SW 1271 (cell line): ENCODE results near the gene GSTM5.
"Not testable (repeated sequence)": the region's sequence is repeated elsewhere in the genome, so short reads cannot be mapped to it uniquely, and the experiment has no call there.

Experiments used
- DNase-seq, 2 experiments: peaks; one replicate each; lab custom pipeline; 2025; lab: John Stamatoyannopoulos, UW

GSTM5 gene

GRCh38 chr1:109761227-109762038, 49.4 kb downstream of the GSTM5 start:
- DNase-seq: no peak

GRCh38 chr1:109762039-109762585, 50.1 kb downstream of the GSTM5 start:
- no peak for DNase-seq

GRCh38 chr1:109762821-109763645, 51.0 kb downstream of the GSTM5 start:
- DNase-seq: no peak

- DNase-seq: no peak
Measured at GRCh38 chr1:109763646-109764415, 51.8 kb downstream of the GSTM5 start, which contains the start of gene EPS8L3. EPS8L3 (minus strand) TSS chr1:109763923; CDS start chr1:109761749, 2,174 bp downstream.

GRCh38 chr1:109764561-109765482, 52.8 kb downstream of the GSTM5 start:
- DNase-seq: no peak

GRCh38 chr1:109765483-109765815, 53.4 kb downstream of the GSTM5 start:
- DNase-seq: no peak

GRCh38 chr1:109765896-109766615, 54.0 kb downstream of the GSTM5 start:
- no peak for DNase-seq

GRCh38 chr1:109766991-109767636, 55.1 kb downstream of the GSTM5 start:
- not testable (repeated sequence) for DNase-seq
